Measurements from ENCODE around the gene SYTL1. TPM values are rescaled to one million over a fixed set of nuclear protein-coding genes. Genes with fewer than 3 reads are reported as not detected.

The SYTL1 gene
- polyA plus RNA-seq, 1 donor from 2014 or later = not detected

GRCh38 chr1:27306071-27306470 is 35.8 kb upstream of the SYTL1 start:
- H3K9me3 ChIP-seq (ENCODE audit: low read length) = no peaks in the 10 kb centered on the region
- TF ChIP-seq TAF1 (IDR thresholded peaks at IDR 0.05; ENCODE audit: low read depth) (no peak), REST (IDR thresholded peaks at IDR 0.05; ENCODE audit: borderline replicate concordance) (no peak), SMC3 (conservative IDR thresholded peaks at IDR 0.05; ENCODE audit: poor library complexity) (no peak), EZH2 (IDR thresholded peaks at IDR 0.05; ENCODE audit: borderline replicate concordance, insufficient read depth, low read length, poor library complexity, severe bottlenecking) (no peak), EP300 (conservative IDR thresholded peaks at IDR 0.05; ENCODE audit: poor library complexity, severe bottlenecking) (no peak), RAD21 (conservative IDR thresholded peaks at IDR 0.05) (no peak), POLR2AphosphoS5 (IDR thresholded peaks at IDR 0.05) (no peak), CTCF (IDR thresholded peaks at IDR 0.05; ENCODE audit: poor library complexity, severe bottlenecking) (no peak), MXI1 (conservative IDR thresholded peaks at IDR 0.05; ENCODE audit: poor library complexity, severe bottlenecking) (no peak)
- no peak overlapping the region for H3K4me3 ChIP-seq (ENCODE audit: low read length)
- no peaks in the 10 kb centered on the region for H3F3A ChIP-seq (ENCODE audit: insufficient read depth, low read length, poor library complexity, severe bottlenecking)
- H4K20me1 ChIP-seq (ENCODE audit: insufficient read depth) = no peaks in the 10 kb centered on the region
- H3K27me3 ChIP-seq (ENCODE audit: insufficient read depth, low read depth, low read length) = no peaks in the 10 kb centered on the region
- no peak overlapping the region for H3K4me2 ChIP-seq (ENCODE audit: low read length)
- no peaks in the 10 kb centered on the region for H3K79me2 ChIP-seq (replicated peaks; ENCODE audit: insufficient read depth, low read length)
- no peak overlapping the region for H3K27ac ChIP-seq (ENCODE audit: low read length)
- H2AFZ ChIP-seq (ENCODE audit: low read depth, low read length) = no peak overlapping the region
- H3K9ac ChIP-seq (ENCODE audit: low read length) = no peak overlapping the region
- H3K9me2 ChIP-seq (ENCODE audit: insufficient read depth, low read length) = no peaks in the 10 kb centered on the region
- H3K36me3 ChIP-seq (ENCODE audit: insufficient read depth, low read length) = no peaks in the 10 kb centered on the region

GRCh38 chr1:27306892-27307761 is 34.7 kb upstream of the SYTL1 start:
- Histone ChIP-seq H3K36me3 (ENCODE audit: insufficient read depth, low read length) (no peaks in the 10 kb centered on the region), H3K9me3 (ENCODE audit: low read length) (no peaks in the 10 kb centered on the region), H3K9ac (ENCODE audit: low read length) (peak overlapping the region; percentile 11), H3K27me3 (ENCODE audit: insufficient read depth, low read depth, low read length) (no peaks in the 10 kb centered on the region), H4K20me1 (ENCODE audit: insufficient read depth) (no peaks in the 10 kb centered on the region), H3F3A (ENCODE audit: insufficient read depth, low read length, poor library complexity, severe bottlenecking) (no peaks in the 10 kb centered on the region), H2AFZ (ENCODE audit: low read depth, low read length) (no peak overlapping the region), H3K79me2 (replicated peaks; ENCODE audit: insufficient read depth, low read length) (no peaks in the 10 kb centered on the region), H3K27ac (ENCODE audit: low read length) (no peak overlapping the region), H3K4me3 (ENCODE audit: low read length) (peak overlapping the region; percentile 19), H3K4me2 (ENCODE audit: low read length) (no peak overlapping the region), H3K9me2 (ENCODE audit: insufficient read depth, low read length) (no peaks in the 10 kb centered on the region)
- TF ChIP-seq EP300 (conservative IDR thresholded peaks at IDR 0.05; ENCODE audit: poor library complexity, severe bottlenecking) (no peak), SMC3 (conservative IDR thresholded peaks at IDR 0.05; ENCODE audit: poor library complexity) (no peak), TAF1 (IDR thresholded peaks at IDR 0.05; ENCODE audit: low read depth) (no peak), EZH2 (IDR thresholded peaks at IDR 0.05; ENCODE audit: borderline replicate concordance, insufficient read depth, low read length, poor library complexity, severe bottlenecking) (no peak), CTCF (IDR thresholded peaks at IDR 0.05; ENCODE audit: poor library complexity, severe bottlenecking) (no peak), RAD21 (conservative IDR thresholded peaks at IDR 0.05) (no peak), REST (IDR thresholded peaks at IDR 0.05; ENCODE audit: borderline replicate concordance) (no peak), MXI1 (conservative IDR thresholded peaks at IDR 0.05; ENCODE audit: poor library complexity, severe bottlenecking) (no peak), POLR2AphosphoS5 (IDR thresholded peaks at IDR 0.05) (no peak)

Data from neural cell (in vitro differentiated cells).